Fibroblast of pulmonary artery (primary cell): ENCODE results near the gene PRMT6.
"Not testable (repeated sequence)": the region's sequence is repeated elsewhere in the genome, so short reads cannot be mapped to it uniquely, and the experiment has no call there.

Experiments
- DNase-seq: peaks from one replicate; pipeline ENCODE4 v3.0.0-alpha.2; 2010; ENCODE audit warnings: low read depth
- H3K4me3 ChIP-seq: replicated peaks from 2 replicates; pipeline ENCODE4 v1.5.1; 2011; ENCODE audit warnings: low read depth, mild to moderate bottlenecking, control low read depth, low read length, moderate library complexity
- CTCF ChIP-seq: IDR thresholded peaks from 2 replicates; pipeline ENCODE4 v1.5.1; 2011; ENCODE audit warnings: mild to moderate bottlenecking, control low read depth, low read length, inconsistent platforms; ENCODE audit errors: missing control alignments

Gene PRMT6

GRCh38 chr1:107056426-107057196 is at the start of gene PRMT6:
Gene PRMT6, plus strand, starts transcription at chr1:107056674. Its CDS starts 42 bp downstream, at chr1:107056716.
- no peak for TF ChIP-seq CTCF
- peak within 1 kb of the TSS; percentile 90 for H3K4me3 ChIP-seq
- peak; percentile 72 for DNase-seq

DNA sequence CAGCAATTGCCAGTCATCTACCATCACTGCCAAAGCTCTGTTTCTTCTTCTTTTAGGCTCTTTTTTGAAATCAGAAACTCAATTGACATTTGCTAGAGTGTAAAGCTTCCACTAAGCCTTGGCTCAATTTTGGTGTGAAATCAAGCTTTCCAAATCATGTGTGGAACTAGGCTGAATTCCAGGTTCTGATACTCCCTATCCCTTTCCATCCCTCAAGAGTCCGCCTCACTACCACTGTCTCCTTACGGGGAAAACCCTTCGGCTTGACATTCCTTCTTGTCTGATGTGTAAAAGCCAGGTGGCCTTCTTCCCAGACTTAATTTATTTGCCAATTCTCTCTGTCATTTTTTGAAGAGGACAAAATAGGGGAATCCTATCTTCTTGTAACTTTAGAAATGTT is 47.2 kb upstream of the PRMT6 start:
- no peak for DNase-seq
- TF ChIP-seq CTCF, result no peak

GRCh38 chr1:107010582-107010981 is 45.9 kb upstream of the PRMT6 start:
- no peak overlapping the region for H3K4me3 ChIP-seq
- TF ChIP-seq CTCF, result no peak
- no peak for DNase-seq

More for the DNA sequence above, 47.2 kb upstream of the PRMT6 start:
- no peak overlapping the region for H3K4me3 ChIP-seq

GRCh38 chr1:107016376-107016978 is 40.0 kb upstream of the PRMT6 start:
- DNase-seq, result no peak
- no peak for TF ChIP-seq CTCF
- H3K4me3 ChIP-seq, result no peak overlapping the region

- DNase-seq, result no peak
- TF ChIP-seq CTCF, result no peak
These were observed 38.0 kb upstream of the PRMT6 start for GRCh38 chr1:107018445-107018844.

GRCh38 chr1:107019166-107019565 is 37.3 kb upstream of the PRMT6 start:
- H3K4me3 ChIP-seq, result no peak overlapping the region
- DNase-seq, result peak; percentile 5
- no peak for TF ChIP-seq CTCF

More at GRCh38 chr1:107018445-107018844, 38.0 kb upstream of the PRMT6 start:
- H3K4me3 ChIP-seq, result no peak overlapping the region

- DNase-seq, result peak; percentile 46
- not testable (repeated sequence) for H3K4me3 ChIP-seq
These were observed 17.6 kb upstream of the PRMT6 start for GRCh38 chr1:107038874-107039273.

GRCh38 chr1:107044310-107045220 is 11.9 kb upstream of the PRMT6 start:
- H3K4me3 ChIP-seq, DNase-seq: not testable (repeated sequence)
